ENCODE data around the gene ANXA5.

DNA sequence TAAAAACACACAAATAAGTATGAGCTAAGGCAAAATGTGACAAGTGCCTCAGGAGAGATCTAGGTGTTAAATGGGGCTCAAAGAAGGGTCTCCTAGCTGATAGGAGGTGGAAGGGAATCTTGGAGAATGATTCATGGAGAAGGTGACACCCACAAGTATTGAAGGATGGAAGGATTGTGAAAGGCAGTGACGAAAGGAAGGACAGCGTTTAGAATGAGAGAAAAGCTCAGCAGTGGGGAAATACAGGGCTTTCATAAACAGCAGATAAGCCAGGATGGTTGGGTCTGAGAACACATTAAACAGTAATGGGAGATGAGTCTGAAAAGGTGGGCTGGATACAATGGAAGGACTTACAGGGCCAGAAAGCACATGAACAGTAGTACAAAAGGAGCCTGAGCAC is 11.5 kb downstream of the ANXA5 start:
- TF ChIP-seq, protein P1, sequence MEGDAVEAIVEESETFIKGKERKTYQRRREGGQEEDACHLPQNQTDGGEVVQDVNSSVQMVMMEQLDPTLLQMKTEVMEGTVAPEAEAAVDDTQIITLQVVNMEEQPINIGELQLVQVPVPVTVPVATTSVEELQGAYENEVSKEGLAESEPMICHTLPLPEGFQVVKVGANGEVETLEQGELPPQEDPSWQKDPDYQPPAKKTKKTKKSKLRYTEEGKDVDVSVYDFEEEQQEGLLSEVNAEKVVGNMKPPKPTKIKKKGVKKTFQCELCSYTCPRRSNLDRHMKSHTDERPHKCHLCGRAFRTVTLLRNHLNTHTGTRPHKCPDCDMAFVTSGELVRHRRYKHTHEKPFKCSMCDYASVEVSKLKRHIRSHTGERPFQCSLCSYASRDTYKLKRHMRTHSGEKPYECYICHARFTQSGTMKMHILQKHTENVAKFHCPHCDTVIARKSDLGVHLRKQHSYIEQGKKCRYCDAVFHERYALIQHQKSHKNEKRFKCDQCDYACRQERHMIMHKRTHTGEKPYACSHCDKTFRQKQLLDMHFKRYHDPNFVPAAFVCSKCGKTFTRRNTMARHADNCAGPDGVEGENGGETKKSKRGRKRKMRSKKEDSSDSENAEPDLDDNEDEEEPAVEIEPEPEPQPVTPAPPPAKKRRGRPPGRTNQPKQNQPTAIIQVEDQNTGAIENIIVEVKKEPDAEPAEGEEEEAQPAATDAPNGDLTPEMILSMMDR (IDR thresholded peaks at IDR 0.05; ENCODE audit: low read depth, low read length) = no peak
- TF ChIP-seq POLR2A (IDR thresholded peaks at IDR 0.05; ENCODE audit: extremely low read depth, insufficient read length) = no peak

Data from NB4 (cell line).